OCI-M2 (cell line): ENCODE measurements around the gene TTC38.
"Not testable (repeated sequence)": the region's sequence is repeated elsewhere in the genome, so short reads cannot be mapped to it uniquely, and the experiment has no call there.

Experiments used
- DNase-seq: peaks from one replicate; lab custom pipeline; 2025; ENCODE audit not compliant: unreplicated experiment; lab: John Stamatoyannopoulos, UW

TTC38 gene

GRCh38 chr22:46245511-46245910 is 22.3 kb upstream of the TTC38 start:
- DNase-seq: no peak

- no peak for DNase-seq
Measured at GRCh38 chr22:46246178-46246577, 21.6 kb upstream of the TTC38 start.

GRCh38 chr22:46247443-46247975 is 20.3 kb upstream of the TTC38 start:
- DNase-seq: no peak

- no peak for DNase-seq
Measured at GRCh38 chr22:46250035-46250782, 17.6 kb upstream of the TTC38 start, which contains the start of gene CDPF1. CDPF1 (minus strand) TSS chr22:46250293; CDS start chr22:46248284, 2,009 bp downstream.

- no peak for DNase-seq
Measured at GRCh38 chr22:46250783-46251125, 17.1 kb upstream of the TTC38 start.

- no peak for DNase-seq
Measured at GRCh38 chr22:46251266-46251665, 16.5 kb upstream of the TTC38 start.

- DNase-seq: no peak
Measured at GRCh38 chr22:46251816-46252380, 15.9 kb upstream of the TTC38 start.

GRCh38 chr22:46256358-46256958 is 11.3 kb upstream of the TTC38 start:
- DNase-seq: no peak

- DNase-seq: no peak
Measured at GRCh38 chr22:46259374-46259773, 8.4 kb upstream of the TTC38 start.

GRCh38 chr22:46260038-46260437 is 7.8 kb upstream of the TTC38 start:
- DNase-seq: no peak

GRCh38 chr22:46262449-46263215 is 5.2 kb upstream of the TTC38 start:
- DNase-seq: no peak

- no peak for DNase-seq
Measured at GRCh38 chr22:46263216-46263590, 4.6 kb upstream of the TTC38 start, which contains the start of gene PKDREJ. PKDREJ (minus strand) TSS chr22:46263343; CDS start chr22:46263322, 21 bp downstream.

GRCh38 chr22:46264520-46264919 is 3.3 kb upstream of the TTC38 start:
- DNase-seq: not testable (repeated sequence)

- DNase-seq: not testable (repeated sequence)
Measured at GRCh38 chr22:46265627-46266026, 2.2 kb upstream of the TTC38 start.

- no peak for DNase-seq
Measured at GRCh38 chr22:46269564-46269963, 1.8 kb downstream of the TTC38 start.

- no peak for DNase-seq
Measured at GRCh38 chr22:46272196-46272595, 4.4 kb downstream of the TTC38 start.

- no peak for DNase-seq
Measured at GRCh38 chr22:46272762-46273431, 5.1 kb downstream of the TTC38 start.

GRCh38 chr22:46273432-46274148 is 5.8 kb downstream of the TTC38 start:
- DNase-seq: no peak

- no peak for DNase-seq
Measured at GRCh38 chr22:46274381-46274780, 6.6 kb downstream of the TTC38 start.

GRCh38 chr22:46275455-46276122 is 7.8 kb downstream of the TTC38 start:
- DNase-seq: no peak
